Left renal pelvis (tissue), 4 donors: ENCODE results near the gene GOLGA6L9. TPM values are rescaled to one million over a fixed set of nuclear protein-coding genes. Genes with fewer than 3 reads are reported as not detected.
"Not testable (repeated sequence)": the region's sequence is repeated elsewhere in the genome, so short reads cannot be mapped to it uniquely, and the experiment has no call there.

ENCODE experiments used
- DNase-seq, 4 donors: peaks; one replicate each; pipeline ENCODE4 v3.0.0-alpha.2; 2013; ENCODE audit warnings: low read depth in 4 of 4, low spot score in 3 of 4
- polyA plus RNA-seq, 4 donors: library from polyadenylated mRNA; unstranded; fragments of 120-200 nt; gene quantifications; one replicate each; pipeline ENCODE4 v1.2.1, GENCODE V29; 2013; ENCODE audit not compliant: insufficient read length in 4 of 4

GOLGA6L9 gene
- polyA plus RNA-seq, 4 donors: 6.1 to 22.1 (median 9.2) TPM

DNA sequence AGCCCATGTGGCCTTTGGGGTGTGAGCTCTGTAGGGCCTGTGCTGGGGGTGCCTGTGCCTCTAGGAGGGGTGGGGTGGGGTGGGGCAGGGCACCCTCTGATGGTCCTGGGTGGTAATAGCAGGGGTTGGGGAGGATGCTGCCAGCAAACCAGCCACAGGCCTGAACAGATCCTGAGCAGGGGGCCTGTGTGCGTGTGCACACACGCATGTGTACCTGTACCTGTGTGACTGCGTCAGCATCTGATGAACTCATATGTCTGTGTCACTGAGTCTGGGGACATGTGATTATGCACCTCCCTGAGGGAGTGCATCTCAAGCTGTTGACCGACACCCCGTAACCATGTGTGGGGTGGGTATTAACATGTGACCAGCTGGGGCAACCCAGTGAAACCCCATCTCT is 36.0 kb downstream of the GOLGA6L9 start:
- DNase-seq: not testable (repeated sequence)

DNA sequence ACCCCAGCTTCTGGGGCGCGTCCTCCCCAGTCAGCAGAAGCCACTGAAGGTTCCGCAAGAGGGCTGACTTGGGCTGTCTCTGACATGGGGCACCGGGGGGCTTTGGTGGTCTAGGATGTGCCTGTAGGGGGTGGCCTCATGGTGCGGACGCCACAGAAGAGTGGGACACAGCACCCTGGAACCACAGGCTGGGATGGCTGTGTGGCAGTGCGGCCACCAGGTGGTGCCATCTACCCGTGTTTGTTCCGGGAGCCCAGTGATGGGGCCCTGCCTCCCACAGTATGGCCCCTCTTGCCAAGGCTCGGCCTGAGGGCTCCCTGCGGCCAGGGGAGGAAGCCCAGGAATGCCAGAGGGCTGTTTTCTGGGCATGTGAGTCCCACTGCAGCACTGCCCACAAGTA is 38.6 kb downstream of the GOLGA6L9 start:
- DNase-seq: not testable (repeated sequence)

DNA sequence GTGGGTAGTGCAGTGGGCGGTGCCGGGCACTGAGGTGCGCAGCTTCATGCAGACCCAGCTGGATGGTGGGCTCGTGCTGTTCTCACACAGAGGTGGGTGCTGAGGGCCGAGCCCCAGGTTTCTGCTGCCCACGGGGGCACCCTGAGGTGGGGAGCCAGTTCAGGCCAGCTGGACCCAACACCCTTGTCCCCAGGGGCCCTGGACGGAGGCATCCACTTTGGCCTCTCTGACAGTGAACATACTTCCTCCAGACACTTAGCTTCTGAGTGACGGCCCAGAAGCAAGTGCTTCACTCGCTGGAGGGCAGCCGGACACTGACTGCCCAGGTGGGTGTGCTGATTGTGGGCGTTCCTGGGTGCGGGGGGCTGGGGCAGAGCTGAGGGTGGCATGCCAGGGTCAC is 39.8 kb downstream of the GOLGA6L9 start:
- DNase-seq: not testable (repeated sequence)

DNA sequence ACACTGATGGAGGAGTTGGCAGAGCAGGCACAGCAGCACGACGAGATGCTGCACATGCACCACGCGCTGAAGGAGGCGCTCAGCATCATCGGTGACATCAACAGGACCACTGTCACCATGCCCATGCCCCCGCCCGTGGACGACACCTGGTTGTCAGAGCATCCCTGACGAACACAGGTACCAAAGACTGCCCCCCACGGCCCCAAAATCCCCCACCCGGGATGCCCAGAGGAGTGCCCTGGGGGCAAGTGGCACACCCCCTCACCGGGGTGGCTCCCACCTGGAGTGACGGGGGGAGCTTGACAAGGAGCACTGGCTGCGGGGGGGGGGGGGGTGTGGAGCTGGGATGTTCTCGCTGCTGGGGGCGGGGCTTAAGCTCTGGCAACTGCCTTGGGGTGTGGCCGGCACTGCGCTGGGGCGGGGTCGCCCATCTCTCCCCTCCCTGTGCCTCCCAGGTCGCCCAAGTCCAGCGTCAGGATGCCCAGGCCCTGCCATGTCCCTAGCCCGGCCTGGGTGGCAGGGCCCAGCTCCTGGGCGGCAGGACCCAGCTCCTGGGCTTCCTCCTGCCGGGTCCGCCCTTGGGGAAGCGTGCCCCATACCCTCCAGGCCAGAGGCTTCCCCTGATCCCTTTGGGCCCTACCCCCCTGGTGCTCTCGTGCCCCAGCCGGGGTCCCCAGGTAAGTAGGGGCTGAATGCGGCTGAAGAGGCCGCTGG is 42.8 kb downstream of the GOLGA6L9 start:
- not testable (repeated sequence) for DNase-seq

DNA sequence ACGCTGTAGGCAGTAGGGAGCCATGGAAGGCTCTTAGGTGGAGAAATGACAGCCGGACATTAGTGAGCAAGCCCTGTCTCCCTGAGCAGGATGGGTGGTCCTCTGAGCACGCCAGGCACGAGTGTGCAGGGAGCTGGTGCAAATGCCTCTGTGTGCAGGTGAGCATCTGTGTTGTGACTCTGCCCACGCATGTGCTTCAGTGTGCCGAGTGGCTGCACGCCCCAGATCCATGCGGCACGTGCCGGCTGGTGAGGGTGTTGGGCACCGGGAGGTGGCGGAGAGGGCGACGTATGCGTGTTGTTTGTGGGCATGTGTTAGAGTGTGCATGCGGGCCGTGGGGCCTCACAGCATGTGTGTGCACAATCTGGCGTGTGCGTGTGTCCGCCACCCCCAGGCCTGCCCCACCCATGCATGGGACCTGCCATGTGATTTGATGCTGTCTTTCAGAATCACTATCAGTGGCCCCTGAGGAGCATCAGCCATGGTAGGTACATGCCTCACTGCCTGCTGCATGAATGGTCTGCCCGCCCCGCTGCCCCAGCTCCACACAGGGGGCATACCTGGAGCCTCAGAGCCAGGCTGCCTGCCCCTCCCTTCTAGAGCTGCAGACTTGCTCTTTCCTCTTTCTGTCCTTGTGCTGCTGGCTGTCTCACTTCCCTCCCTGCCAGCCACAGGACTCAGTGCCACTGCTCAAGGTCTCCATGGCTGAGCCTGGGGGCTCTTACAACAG is 45.1 kb downstream of the GOLGA6L9 start:
- DNase-seq: not testable (repeated sequence)

DNA sequence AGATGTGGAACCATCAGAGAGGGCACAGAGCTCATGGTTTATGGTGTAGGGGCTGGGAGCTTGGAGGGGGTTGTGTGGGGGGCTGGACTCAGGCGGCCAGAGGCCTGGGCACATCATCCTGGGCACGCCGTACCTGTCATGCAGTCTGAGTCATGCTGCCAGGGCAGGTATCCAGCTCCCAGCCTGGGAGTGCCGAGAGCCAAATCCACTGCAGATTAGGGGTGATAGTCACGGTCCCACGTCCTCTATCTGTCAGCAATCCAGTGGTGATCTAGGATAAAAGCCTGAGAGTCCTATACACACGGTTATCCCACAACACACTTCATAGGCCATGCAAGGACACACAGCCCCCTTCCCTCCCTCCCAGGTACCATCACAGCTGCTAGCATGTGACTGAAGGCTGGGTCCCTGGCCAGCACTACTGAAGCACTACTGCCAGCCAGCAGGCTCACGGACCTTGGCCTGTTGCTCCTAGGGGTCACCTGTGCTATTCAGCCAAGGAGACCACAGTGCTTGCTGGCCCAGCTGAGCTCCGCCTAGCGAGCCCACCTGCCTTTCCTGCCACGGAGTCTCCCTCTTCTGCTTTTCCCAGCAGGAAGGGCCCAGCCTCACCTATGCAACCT is 45.8 kb downstream of the GOLGA6L9 start:
- DNase-seq: not testable (repeated sequence)

DNA sequence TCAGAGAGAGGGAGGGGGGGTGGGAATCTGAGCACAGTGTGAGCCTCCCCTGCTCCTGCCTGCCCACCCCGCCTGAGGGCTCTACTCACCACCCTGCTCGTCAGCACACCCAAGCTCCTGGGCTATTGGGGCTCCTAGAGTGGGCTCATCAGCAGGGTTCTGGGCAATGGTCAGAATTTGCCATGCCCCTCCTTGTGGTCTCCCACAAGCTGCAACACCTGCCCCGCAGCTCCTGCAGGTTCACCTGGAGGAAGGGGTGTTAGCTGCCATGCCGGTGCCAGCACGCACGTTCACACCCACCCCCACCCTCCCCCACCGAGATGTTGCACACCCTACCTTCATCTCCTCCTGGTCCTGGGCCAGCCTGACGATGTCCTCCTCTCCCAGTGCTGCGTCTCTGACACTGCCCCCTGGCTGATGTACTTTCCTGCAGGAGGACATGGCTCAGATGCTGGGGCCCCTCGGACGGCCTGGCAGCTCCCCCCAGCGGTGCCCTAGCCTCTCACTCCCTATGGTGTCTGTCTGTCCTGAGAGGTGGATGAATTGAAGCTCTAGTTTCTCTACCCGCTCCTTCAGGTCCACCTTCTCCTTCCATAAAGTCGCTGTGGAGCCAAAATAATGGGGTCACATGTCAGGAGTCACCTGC is 47.2 kb downstream of the GOLGA6L9 start:
- not testable (repeated sequence) for DNase-seq

DNA sequence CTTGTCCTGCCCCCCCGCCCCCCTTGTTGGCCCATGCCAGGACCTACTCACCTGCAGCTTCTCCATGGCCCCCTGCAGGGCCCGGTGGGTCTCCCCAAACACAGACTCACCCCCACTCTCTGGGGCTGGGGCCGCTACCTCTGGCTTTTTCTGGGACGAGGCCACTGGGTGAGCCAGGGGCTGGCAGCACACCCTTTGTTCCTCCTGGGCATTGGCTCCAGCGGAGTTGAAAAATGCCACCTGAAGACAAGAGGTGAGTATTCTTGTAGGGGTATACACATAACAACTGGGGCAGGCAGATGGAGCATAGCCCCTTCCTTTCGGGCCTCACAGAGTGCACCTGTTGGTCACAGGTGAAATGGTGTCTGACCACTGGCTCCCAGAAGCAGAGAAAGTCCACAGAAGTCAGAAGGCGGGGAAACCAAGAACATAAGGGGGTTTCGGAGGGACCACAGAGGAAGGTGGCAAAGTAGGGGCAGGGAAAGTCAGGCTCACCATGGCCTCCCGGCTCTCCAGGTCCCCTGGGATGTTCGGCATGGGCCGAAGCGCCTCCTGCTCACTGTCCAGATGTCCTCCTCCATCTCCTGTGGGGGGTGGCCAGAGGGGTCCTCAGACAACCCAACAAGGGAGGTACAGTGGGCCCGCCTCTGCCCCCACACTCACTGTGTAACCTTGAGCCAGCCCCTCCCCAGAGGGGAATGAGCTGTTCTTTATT is 47.9 kb downstream of the GOLGA6L9 start:
- not testable (repeated sequence) for DNase-seq

Other genes starting within 250 kb of the GOLGA6L9 start
- gene EFL1, start 167.1 kb upstream of the GOLGA6L9 start, polyA plus RNA-seq: 10 to 100 TPM; 12.6 to 25.0 (median 21.6) TPM
- gene SAXO2, start 167.0 kb upstream of the GOLGA6L9 start, polyA plus RNA-seq: 1 to 10 TPM; 3.3 to 9.8 (median 5.4) TPM
- 10 to 100 TPM in 1 of 4 donors, 1 to 10 TPM in 3; 3.0 to 18.7 (median 5.3) TPM for gene GOLGA6L10, start 80.3 kb upstream of the GOLGA6L9 start, polyA plus RNA-seq
- gene RPS17, start 110.6 kb downstream of the GOLGA6L9 start, polyA plus RNA-seq: 1,000 to 10,000 TPM; 1,787 to 2,068 (median 1,930) TPM
- 1 to 10 TPM in 3 of 4 donors, under 1 TPM in 1; 0.91 to 2.7 (median 2.0) TPM for gene CPEB1, start 217.5 kb downstream of the GOLGA6L9 start, polyA plus RNA-seq